Measurements from ENCODE around the gene RASSF1.
"Not testable (repeated sequence)": the region's sequence is repeated elsewhere in the genome, so short reads cannot be mapped to it uniquely, and the experiment has no call there.

RASSF1 gene

DNA sequence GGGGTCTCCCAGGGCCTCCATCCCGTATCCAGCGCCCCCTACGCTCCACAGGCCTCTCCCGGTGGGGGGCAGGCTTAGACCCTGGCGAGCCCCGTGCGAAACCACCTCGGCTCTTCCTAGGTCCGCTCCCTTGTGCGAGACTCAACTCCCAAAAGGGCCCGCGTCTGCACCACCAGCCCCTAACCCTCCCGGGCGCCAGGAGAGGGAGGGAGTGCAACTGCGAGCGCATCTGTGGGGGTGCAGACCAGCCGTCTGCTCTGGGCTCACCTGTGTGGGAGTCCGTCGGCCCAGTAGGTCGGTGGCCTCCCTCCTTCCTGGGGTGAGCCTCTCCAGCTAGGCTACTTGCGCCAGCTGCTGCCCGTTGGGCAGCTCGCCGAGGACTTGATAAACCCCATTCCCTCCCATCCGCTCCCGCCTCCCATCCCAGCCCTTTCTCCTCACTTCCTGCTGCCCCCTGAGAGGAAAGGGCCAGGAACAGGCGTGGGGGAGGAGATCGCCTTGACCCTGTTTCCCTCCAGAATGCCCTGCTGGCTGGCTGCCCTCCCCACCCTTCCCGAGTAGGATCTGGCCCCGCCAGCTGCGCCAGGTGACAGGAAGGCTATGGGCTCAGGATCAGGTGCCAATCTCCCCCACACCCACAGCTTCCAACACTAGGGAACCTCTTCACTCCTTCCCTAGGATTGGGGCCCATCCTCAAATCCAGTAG, 18.1 kb downstream of the RASSF1 start, which contains the start of gene HYAL2:
Gene HYAL2, minus strand, starts transcription at position 360 of the 706 bp plus-strand sequence. CDS start 2,256 bp downstream, outside the sequence.
- DNase-seq, result no peak

GRCh38 chr3:50322115-50322385, 18.6 kb downstream of the RASSF1 start:
- no peak for DNase-seq

GRCh38 chr3:50321336-50322114, 19.1 kb downstream of the RASSF1 start:
- peak; percentile 56 for DNase-seq

DNA sequence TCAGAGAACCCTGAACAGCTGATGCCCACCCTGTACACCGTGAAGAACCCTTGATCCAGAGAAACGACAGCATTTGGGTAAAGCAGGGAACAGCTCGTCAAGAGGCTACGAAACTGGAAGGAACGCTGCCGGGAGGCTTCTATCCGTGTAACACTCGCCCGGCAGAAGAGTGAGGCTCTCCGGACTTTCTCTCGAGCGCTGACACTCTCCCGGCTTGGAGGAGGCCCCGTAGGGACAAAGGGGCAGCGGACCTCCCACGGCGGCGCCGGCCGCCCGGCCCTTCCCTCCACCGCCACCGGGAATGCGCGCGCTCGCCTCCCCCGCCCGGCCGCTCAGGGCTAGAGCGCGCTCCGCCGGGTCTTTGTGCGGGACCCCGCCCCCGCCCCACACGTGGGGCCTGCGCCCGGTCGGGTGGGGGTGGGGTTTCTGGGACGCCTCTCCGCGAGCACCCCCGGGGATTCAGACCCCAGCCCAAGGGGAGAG, 19.7 kb downstream of the RASSF1 start:
- DNase-seq, result no peak

DNA sequence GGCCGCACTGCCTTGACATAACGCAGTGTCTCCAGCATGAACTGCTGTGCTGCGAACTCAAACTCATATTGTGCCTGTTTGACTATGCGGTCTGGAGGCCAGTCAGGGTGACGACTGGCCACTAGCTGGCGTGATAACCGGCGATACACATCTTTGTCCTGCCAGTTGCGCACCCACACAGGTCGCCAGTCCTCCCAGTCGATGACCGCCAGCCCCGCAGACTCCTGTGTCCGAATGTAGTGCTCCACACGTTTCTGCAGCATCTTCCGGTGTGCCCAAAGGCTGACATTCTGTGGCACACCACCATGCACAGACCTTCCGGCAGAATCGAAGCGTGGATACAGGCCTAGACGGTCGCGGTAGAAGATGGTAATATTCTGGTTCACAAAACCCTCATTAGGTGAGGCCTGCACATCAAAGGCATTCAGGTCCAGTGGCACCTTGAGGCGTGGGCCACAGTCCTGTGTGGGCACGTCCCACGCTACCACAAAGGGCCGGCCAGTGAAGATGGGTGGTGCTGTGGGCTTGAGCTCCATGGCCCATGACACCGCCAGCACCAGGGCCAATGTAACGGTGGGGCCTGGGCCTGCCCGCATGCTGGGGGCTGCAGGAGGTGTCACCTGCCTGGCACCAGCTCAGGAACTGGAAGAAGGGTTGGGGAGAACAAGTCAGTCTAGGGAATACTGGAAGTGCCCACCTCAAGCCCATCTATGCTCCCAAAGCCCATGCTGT, 20.6 kb downstream of the RASSF1 start:
- no peak for DNase-seq

DNA sequence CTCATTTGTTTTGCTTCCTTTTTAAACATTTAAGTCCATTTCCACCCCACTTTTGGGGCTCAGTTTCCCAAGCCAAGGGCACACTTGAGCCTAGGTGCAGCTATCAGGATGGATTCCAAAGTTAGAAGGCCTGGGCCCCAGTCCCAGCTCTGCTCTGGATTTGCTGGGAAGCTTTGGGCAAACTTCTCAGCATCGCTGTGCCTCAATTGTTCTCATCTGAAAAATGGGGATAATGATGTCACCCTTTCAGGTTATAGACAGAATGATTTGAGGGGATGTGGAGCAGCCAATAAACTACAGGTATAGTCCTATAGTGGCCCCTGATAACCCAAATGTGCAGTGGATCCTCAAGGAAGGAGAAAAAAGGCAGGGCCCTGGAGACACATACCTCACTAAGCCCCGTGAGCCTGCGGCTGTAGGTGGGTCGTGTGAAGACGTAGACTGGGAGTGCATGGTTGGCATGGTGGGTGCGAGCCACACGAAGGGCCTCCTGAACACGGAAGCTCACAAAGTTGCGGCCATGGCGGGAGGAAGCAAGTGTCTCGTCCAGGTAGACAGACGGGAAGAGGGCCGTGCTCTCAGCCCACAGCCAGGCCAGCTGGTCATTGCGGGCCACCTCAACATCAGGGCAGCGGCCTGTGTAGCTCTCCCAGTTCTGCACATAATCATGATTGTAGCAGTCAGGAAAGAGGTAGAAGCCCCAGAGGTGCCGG, 21.3 kb downstream of the RASSF1 start:
- DNase-seq, result no peak

GRCh38 chr3:50318615-50319014, 22.0 kb downstream of the RASSF1 start:
- no peak for DNase-seq

DNA sequence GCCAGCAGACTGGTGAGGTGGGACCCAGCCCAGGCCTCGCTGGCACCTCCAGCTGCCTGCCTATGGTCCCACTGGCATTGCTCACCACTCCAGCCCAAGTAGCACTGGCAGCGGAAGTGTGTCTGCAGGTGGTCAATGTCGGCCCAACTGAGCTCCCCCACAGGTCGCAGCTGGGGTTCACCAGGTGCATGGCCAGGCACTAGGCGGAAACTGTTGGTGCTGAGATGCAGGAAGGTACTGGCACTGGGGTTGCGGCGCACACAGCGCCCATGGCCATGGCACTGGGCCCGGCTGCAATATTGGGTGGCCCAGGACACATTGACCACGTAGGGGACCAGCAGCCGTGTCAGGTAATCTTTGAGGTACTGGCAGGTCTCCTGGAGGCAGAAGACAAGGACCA, 22.5 kb downstream of the RASSF1 start:
- no peak for DNase-seq

DNA sequence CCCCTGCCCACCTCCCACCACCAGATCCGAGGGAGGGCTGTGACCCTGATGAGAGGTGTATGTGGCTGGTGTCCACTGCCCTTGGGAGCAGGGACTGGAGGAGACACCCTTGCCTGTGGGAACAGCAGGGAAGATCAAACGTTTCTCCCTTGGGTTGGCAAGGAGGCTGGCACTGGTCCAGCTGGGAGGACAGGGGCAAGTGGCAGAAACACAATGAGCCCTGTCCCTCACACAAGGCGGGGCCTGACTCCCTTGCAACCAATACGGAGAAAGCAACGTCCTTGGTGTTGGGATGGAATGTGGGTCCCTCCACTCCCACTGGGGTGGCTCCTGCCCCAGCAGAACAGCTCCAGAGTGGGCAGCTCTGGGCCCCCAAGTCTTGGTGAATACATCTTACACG, 23.3 kb downstream of the RASSF1 start:
- no peak for DNase-seq

DNA sequence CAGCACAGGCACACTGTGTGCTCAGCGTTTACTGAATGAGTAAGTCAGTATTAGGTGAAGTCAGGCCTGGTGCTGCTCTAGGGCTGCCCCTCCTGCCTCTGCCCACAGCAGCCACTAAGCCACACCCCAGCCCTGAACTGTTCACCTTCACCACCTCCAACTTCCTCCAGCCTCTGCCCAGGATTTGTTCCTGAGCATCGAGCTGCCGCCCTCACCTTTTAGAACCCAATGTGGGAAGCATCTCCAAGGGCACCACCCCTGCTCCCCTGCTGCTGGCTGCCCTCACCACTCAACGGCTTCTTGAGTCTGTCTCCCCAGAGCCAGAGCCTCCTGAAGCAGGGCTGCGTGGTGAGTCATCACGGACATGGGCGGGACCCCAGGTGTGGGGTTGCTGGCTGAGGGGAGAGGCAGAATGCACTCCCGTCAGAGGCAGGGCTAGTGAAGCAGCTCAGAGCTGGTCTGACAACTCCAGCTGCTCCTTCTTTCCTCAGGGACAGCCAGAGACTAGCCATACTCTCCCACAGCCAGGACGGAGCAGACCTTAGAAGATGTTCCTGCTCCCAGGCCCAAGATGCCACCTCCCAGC, 23.9 kb downstream of the RASSF1 start:
- DNase-seq, result no peak

DNA sequence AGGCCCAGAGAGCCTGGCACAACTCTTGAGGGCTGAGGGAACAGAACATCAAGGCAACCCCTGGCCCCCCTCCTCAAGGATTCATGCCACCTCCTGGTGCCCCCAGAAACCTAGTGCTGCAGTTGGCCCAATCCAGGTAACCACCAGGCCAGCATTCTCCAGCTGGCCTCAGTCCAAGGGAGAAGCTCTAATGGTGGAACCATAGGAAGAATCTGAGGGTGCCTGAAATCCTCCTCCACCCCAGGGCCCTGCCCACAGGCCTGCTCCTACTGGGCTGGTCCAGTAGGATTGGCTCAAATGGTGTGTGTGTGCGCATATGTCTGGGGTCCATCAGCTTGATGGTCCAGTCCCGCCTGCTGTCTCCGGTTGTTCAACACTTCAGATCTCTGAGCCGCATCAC, 25.8 kb downstream of the RASSF1 start:
- no peak for DNase-seq

- DNase-seq, result no peak
Measured at GRCh38 chr3:50314342-50314741, 26.3 kb downstream of the RASSF1 start.

DNA sequence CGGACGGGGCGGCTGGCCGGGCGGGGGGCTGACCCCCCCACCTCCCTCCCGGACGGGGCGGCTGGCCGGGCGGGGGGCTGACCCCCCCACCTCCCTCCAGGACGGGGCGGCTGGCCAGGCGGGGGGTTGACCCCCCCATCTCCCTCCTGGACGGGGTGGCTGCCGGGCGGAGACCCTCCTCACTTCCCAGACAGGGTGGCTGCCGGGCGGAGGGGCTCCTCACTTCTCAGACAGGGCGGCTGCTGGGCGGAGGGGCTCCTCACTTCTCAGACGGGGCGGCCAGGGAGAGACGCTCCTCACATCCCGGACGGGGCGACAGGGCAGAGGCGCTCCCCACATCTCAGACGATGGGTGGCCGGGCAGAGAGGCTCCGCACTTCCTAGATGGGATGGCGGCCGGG, 28.6 kb downstream of the RASSF1 start:
- DNase-seq, result not testable (repeated sequence)

DNA sequence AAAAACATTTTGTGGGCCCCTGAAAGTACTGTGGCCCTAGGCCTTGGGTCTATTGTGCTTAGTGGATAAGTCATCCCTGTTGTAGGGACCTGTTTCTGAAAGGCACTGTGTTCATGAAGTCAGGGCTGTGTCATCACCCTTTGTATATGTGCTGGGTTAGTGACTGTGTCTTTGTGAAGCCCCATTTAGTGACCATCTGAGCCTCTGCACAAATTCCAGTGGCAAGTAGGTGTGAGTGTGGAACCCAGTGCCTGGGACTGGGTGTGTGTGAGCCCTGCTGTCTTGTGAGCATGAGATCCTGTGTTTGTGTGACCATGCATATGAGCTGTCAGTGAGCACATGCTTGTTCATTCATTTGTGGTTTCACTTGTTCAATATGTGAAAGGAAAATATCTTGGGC, 36.0 kb downstream of the RASSF1 start:
- DNase-seq, result no peak

DNA sequence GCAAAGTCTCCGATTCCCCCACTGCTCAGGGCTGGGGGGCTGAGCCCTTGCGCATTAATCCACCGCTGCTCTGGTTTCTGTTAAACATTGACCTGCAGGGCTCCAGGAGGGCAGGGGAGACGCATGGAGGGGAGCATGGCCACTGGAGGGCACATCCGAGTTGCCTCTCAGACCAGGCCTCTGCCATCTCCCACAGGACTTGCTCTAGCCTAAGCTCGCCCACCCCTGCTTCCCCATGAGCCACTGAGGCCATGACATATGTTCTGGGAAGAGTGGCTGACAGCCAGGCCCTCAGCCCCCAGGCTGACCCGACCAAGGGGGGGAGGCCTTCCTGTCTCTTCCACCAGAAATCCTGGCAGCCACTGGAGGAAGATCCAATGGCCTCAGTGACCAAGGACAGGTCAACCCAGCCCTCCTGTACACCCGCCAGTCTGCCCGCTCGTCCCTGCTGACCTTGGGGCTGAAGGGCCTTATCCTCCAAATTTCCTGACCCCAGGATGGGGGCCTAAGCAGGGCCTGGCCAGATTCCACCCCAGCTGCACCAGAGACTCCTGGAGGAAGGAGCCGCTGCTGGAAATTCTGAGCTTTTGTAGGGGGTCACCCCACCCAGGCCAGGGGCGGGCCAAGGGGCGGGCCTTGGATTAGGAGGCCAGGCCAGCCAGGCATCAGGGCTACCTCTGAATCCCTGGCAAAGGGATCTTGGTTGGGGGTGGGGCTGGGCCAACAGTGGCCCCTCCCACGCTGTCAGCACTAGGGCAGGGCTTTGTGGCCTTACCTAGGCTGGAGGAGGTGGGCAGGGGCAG, 37.4 kb downstream of the RASSF1 start, which contains the start of gene HYAL1:
Gene HYAL1, minus strand, starts transcription at position 562 of the 803 bp plus-strand sequence. CDS start 618 bp downstream, outside the sequence.
- no peak for DNase-seq

GRCh38 chr3:50302095-50303012, 38.3 kb downstream of the RASSF1 start:
- no peak for DNase-seq

DNA sequence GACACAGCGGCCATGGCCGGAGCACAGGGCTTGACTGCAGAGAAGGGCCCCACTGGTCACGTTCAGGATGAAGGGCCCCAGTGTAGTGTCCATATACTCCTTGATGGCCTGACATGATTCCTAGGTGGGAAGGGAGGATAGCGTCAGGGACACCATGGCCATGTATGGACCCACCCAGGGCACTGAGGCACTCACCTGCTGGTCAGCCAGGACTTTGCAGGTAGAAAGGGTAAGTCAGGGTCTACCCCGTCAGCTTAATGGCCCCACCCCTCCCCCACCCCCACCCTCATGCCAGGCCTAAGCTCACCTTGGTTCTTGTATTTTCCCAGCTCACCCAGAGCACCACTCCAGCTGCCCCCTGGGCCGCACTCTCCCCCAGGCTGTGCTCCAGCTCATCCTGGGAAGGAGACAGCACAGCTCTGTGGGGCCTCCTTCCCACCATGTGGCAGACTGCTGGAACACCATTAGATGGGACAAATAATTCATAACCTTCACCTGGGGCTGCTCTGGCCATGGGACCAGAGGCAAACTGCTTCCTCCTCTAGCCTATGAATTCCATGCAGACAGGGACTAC, 39.9 kb downstream of the RASSF1 start:
- DNase-seq, result no peak

DNA sequence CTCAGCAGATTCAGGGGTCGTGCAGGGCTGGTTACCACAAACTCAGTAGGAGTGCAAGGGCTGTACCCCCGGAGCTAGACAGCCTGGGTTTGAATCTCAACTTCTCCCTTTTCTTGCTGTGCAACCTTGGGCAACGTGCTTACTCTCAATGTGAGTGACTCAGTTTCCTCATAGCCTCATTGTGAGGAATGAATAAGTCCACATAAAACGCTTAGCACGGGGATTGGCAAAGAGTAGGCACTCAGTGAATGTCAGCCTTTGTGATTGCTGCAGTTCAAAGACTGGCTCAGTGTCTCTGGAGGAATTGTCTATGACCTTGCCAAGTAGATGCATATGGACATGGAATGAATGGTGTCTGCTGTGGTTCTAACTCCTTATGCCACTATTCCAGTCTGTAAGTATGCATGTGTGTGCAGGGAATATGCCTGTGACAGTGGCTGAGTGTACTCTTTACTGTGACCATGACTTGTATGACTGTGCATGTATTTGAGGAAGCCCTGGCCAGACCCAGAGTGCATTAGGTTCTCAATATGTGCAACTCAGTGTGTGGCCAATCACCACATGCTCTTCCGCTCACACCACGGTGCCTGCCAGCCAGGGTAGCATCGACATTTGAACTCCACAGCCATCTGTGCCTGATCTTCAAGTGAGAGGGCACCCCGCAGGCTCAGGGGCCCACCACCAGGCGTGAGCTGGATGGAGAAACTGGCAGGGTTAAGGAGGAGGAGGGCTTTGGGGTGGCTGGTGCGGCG, 40.5 kb downstream of the RASSF1 start:
- DNase-seq, result peak; percentile 18

GRCh38 chr3:50299638-50299928, 41.1 kb downstream of the RASSF1 start:
- DNase-seq, result no peak
